HL-60 (cell line): Measurements from ENCODE around the gene TMEM80.

Experiments used
- DNase-seq, 2 experiments: peaks; one replicate each; pipeline ENCODE4 v3.0.0-alpha.2; 2010 to 2020; ENCODE audit warnings: low read depth in 1 of 2, low spot score in 1 of 2
- H3K27ac ChIP-seq: fragments of 250-450 bp; sonication (Bioruptor Pico); replicated peaks from 2 replicates; pipeline ENCODE4 v1.5.1; 2020; ENCODE audit warnings: mild to moderate bottlenecking, moderate library complexity
- H3K27me3 ChIP-seq: fragments of 250-450 bp; sonication (Bioruptor Pico); 2 replicates; pipeline ENCODE4 v1.5.1; 2021; ENCODE audit warnings: mild to moderate bottlenecking, moderate library complexity; ENCODE audit not compliant: insufficient read depth, poor library complexity, severe bottlenecking
- H3K4me3 ChIP-seq: replicated peaks from 2 replicates; pipeline ENCODE4 v1.5.1; 2011; ENCODE audit warnings: mild to moderate bottlenecking, control low read depth, low read length; ENCODE audit not compliant: insufficient read depth
- CTCF ChIP-seq: IDR thresholded peaks from one replicate; pipeline ENCODE4 v1.5.1; 2011; ENCODE audit warnings: low read length, control low read depth, inconsistent platforms; ENCODE audit not compliant: insufficient read depth
- GABPA ChIP-seq: IDR thresholded peaks from 2 replicates; pipeline ENCODE4 v1.6.1; 2012; ENCODE audit warnings: low read depth
- POLR2AphosphoS5 ChIP-seq: IDR thresholded peaks from 2 replicates; pipeline ENCODE4 v1.6.1; 2012; ENCODE audit warnings: low read depth
- REST ChIP-seq: IDR thresholded peaks from 2 replicates; pipeline ENCODE4 v1.6.1; 2012; ENCODE audit warnings: low read depth; ENCODE audit not compliant: insufficient replicate concordance
- SPI1 ChIP-seq: IDR thresholded peaks from 2 replicates; pipeline ENCODE4 v1.6.1; 2012; ENCODE audit warnings: low read depth, mild to moderate bottlenecking, borderline replicate concordance

Gene TMEM80

GRCh38 chr11:709109-709997, 13.7 kb downstream of the TMEM80 start:
- no peak for TF ChIP-seq CTCF
- TF ChIP-seq GABPA = no peak
- no peak for TF ChIP-seq REST
- TF ChIP-seq POLR2AphosphoS5 = no peak
- TF ChIP-seq SPI1 = no peak
- DNase-seq = no peak
- Histone ChIP-seq H3K27ac (no peak overlapping the region), H3K4me3 (no peak overlapping the region), H3K27me3 (peaks cover 29% of the 10 kb centered on the region)

- TF ChIP-seq REST (no peak), GABPA (no peak), SPI1 (no peak), POLR2AphosphoS5 (no peak), CTCF (no peak)
- DNase-seq = no peak
- no peak overlapping the region for H3K27ac ChIP-seq
- H3K27me3 ChIP-seq = peaks cover 13% of the 10 kb centered on the region
- no peak overlapping the region for H3K4me3 ChIP-seq
Measured at GRCh38 chr11:714436-714835, 18.8 kb downstream of the TMEM80 start.

GRCh38 chr11:719214-720016, 23.8 kb downstream of the TMEM80 start:
- DNase-seq = no peak
- Histone ChIP-seq H3K27ac (no peak overlapping the region), H3K27me3 (peaks cover 11% of the 10 kb centered on the region), H3K4me3 (no peak overlapping the region)
- no peak for TF ChIP-seq CTCF
- no peak for TF ChIP-seq SPI1
- TF ChIP-seq GABPA = no peak
- no peak for TF ChIP-seq REST
- TF ChIP-seq POLR2AphosphoS5 = no peak
